ENCODE data around the gene GIPC3. TPM values are rescaled to one million over a fixed set of nuclear protein-coding genes. Genes with fewer than 3 reads are reported as not detected.

The GIPC3 gene
- total RNA-seq, 2 donors from 2014 or later, result 0.59 to 1.2 TPM

DNA sequence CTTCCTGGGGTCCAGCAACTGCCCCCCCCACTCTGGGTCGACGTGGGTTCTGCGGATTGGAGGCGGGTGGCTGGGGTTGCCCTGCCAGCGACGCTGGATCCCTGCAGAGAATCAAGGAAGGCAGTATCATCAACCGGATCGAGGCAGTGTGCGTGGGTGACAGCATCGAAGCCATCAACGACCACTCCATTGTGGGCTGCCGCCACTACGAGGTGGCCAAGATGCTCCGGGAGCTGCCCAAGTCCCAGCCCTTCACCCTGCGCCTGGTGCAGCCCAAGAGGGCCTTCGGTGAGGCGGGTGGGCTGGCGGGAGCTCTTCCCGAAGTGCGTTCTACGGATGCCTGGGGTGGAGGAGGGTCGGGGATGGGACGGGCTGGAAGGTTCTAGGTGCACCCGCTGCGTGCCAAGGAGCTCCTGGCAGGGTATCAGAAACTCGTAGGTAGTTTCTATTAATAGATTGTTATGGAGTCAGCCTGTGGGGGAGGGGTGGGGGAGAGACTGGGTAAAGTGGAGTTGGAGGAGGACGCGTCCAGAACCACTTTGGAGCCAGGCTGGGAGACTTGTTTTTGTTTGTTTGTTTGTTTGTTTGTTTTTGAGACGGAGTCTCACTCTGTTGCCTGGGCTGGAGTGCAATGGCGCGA, 1.5 kb downstream of the GIPC3 start:
- Mint-ChIP-seq H3K9me3 (no peaks in the 10 kb centered on the region), H3K27ac (no peak overlapping the region), H3K36me3 (no peaks in the 10 kb centered on the region)
- DNase-seq (ENCODE audit: low spot score in 2 of 2), result no peak
- no peak for ATAC-seq

GRCh38 chr19:3589439-3589838, 4.2 kb downstream of the GIPC3 start:
- no peak overlapping the region for H3K27ac Mint-ChIP-seq
- H3K36me3 Mint-ChIP-seq, result no peaks in the 10 kb centered on the region
- no peaks in the 10 kb centered on the region for H3K9me3 Mint-ChIP-seq
- no peak for DNase-seq (ENCODE audit: low spot score in 2 of 2)
- no peak for ATAC-seq

- DNase-seq (ENCODE audit: low spot score in 2 of 2), result no peak
- H3K9me3 Mint-ChIP-seq, result no peaks in the 10 kb centered on the region
- no peaks in the 10 kb centered on the region for H3K36me3 Mint-ChIP-seq
- no peak overlapping the region for H3K27ac Mint-ChIP-seq
- no peak for ATAC-seq
These were observed 4.7 kb downstream of the GIPC3 start for GRCh38 chr19:3589949-3590348.

DNA sequence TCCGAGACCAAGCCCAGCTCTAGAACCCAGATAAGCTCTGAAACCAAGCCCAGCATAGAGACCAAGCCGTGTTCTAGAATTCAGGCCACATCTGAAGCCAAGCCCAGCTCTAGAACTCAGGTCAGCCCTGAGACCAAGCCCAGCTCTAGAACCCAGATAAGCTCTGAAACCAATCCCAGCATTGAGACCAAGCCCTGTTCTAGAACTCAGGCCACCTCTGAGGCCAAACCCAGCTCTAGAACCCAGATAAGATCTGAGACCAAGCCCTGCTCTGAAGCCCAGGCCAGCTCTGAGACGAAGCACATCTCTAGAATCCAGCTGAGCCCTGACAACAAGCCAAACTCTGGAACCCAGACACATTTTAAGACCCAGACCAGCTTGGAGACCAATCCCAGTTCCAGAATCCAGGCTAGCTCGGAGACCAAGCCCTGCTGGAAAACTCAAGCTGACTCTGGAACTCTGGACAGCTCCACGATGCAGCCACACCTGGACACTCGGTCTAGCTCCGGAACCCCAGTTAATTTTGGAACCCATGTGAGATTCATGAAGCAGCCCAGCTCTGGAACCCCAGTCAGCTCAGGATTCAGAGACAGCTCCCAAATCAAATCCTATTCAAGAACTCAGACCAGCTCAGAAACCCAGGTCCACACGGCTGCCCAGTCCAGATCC, 5.8 kb downstream of the GIPC3 start:
- DNase-seq (ENCODE audit: low spot score in 2 of 2) (no peak), ATAC-seq (no peak)
- H3K27ac Mint-ChIP-seq, result peak overlapping the region in 1 of 2 donors; percentile 14
- H3K9me3 Mint-ChIP-seq, result no peaks in the 10 kb centered on the region
- H3K36me3 Mint-ChIP-seq, result no peaks in the 10 kb centered on the region

DNA sequence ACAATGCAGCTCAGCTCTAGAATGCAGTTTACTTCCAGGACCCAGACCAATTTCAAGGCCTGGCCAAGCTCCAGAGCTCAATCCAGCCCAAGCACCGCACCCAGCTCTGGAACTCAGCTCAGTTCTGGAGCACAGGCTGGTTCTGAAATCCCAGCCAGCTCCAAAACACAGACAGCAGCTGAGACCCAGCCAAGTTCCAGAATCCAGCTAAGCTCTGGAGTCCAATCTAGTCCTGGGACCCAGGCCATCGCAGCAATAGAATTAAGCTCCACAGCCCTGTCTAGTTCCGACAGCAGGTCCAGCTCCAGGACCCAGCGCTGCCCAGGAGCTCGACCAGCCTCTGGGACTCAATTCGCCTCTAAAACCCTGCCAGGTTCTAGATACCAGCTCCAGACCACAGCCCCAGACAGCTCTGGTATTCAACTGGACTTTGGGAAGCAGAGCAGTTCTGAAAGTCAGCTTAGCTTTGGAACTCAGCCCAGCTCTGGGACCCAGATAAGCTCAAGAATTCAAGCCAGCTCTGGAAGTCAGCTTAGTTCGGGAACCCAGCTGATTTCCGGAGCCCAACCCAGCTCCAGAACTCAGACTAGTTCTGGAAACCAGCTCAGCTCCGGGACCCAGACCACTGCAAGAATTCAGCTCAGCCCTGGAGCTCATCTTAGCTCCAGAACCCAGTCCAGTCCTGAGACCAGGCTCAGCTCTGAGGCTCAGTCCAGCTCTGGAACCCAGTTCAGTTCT, 6.8 kb downstream of the GIPC3 start:
- Mint-ChIP-seq H3K36me3 (no peaks in the 10 kb centered on the region), H3K9me3 (no peaks in the 10 kb centered on the region), H3K27ac (no peak overlapping the region)
- no peak for DNase-seq (ENCODE audit: low spot score in 2 of 2)
- no peak for ATAC-seq

- Mint-ChIP-seq H3K27ac (peak overlapping the region in 1 of 2 donors; percentile 64), H3K9me3 (no peaks in the 10 kb centered on the region), H3K36me3 (no peaks in the 10 kb centered on the region)
- DNase-seq (ENCODE audit: low spot score in 2 of 2) (no peak), ATAC-seq (no peak)
These were observed 7.9 kb downstream of the GIPC3 start for GRCh38 chr19:3593156-3593555.

- Mint-ChIP-seq H3K27ac (no peak overlapping the region), H3K36me3 (no peaks in the 10 kb centered on the region), H3K9me3 (no peaks in the 10 kb centered on the region)
- DNase-seq (ENCODE audit: low spot score in 2 of 2) (no peak), ATAC-seq (no peak)
These were observed 10.3 kb downstream of the GIPC3 start for GRCh38 chr19:3595521-3596061.

DNA sequence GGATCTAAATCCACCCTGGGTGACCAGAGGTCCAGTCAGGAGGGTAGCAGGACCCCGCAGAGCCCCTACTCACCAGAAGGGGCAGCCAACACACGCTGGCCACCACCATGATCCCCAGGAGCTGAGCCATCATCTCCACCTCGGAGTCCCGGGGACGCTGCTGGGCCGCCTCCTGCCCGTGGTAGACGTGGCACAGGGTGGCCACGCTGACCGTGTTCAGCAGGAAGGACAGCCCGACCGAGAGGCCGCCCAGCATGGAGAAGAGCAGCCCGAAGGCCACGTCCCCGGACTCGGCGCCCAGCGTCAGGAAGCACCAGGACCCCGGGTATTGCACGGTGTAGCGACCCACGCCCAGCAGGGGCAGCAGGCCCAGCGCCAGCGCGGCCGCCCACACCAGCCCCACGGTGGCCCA, 14.5 kb downstream of the GIPC3 start:
- H3K27ac Mint-ChIP-seq, result no peak overlapping the region
- no peaks in the 10 kb centered on the region for H3K36me3 Mint-ChIP-seq
- ATAC-seq, result no peak
- DNase-seq (ENCODE audit: low spot score in 2 of 2), result no peak
- H3K9me3 Mint-ChIP-seq, result no peaks in the 10 kb centered on the region

DNA sequence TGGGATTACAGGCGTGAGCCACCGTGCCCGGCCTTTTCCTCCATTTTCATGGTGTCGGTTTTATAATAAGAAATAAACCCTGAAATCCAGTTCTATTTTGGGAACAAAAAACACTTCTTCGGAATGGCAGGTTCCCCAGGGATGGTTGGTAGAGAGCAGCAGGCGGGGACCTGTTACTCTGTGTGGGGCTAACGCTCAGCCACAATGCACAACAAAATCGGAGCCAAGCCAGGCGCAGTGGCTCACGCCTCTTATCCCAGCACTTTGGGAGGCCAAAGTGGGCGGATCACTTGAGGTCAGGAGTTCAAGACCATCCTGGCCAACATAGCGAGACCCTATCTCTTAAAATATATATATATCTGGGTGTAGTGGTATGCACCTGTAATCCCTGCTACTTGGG, 15.7 kb downstream of the GIPC3 start:
- no peaks in the 10 kb centered on the region for H3K9me3 Mint-ChIP-seq
- no peak overlapping the region for H3K27ac Mint-ChIP-seq
- H3K36me3 Mint-ChIP-seq, result no peaks in the 10 kb centered on the region
- ATAC-seq, result no peak
- DNase-seq (ENCODE audit: low spot score in 2 of 2), result no peak

- DNase-seq (ENCODE audit: low spot score in 2 of 2), result no peak
- no peaks in the 10 kb centered on the region for H3K36me3 Mint-ChIP-seq
These were observed 18.0 kb downstream of the GIPC3 start for GRCh38 chr19:3603121-3603811.

DNA sequence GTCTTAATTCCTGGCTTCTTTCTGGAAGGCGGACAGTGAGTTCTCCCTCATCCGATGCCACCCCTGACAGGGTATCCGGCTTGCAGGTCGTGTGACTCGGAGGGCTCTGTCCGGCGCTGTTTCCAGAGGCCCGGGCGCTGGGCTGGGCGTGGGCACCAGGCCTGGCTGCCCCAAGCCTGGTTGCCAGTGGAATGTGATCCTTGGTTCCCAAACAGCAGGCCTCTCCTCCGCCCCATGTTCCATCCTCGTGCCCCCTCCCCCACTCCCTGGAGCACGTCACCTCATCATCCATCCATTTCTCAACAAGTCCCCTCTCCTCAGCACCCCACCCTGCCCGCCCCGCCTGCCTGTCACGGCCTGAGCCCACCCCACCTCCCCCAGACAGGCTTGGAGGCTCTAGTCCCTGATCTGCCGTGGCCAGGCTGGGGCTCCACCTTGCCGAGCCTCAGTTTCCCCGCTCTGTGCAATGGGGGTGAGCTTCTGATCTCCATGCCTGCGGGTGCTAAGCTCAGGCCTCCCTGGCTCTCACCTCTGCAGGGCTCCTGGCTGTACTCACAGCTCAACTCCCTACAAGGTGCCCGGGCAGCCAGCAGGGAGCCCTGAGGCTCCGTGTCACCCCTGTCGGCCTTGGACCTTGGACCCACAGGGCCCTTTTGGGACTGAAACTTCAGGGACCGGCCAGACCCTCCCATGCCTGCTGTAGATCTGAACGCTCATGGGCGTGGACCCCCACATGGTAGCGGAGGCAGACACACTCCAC, 19.1 kb downstream of the GIPC3 start:
- Mint-ChIP-seq H3K27ac (no peak overlapping the region), H3K9me3 (no peaks in the 10 kb centered on the region), H3K36me3 (no peaks in the 10 kb centered on the region)
- no peak for DNase-seq (ENCODE audit: low spot score in 2 of 2)
- peak in 1 of 2 donors; percentile 7 for ATAC-seq

More at GRCh38 chr19:3603121-3603811, 18.0 kb downstream of the GIPC3 start:
- Mint-ChIP-seq H3K27ac (no peak overlapping the region), H3K9me3 (no peaks in the 10 kb centered on the region)
- no peak for ATAC-seq

- Mint-ChIP-seq H3K9me3 (no peaks in the 10 kb centered on the region), H3K36me3 (no peaks in the 10 kb centered on the region), H3K27ac (no peak overlapping the region)
- DNase-seq (ENCODE audit: low spot score in 2 of 2) (no peak), ATAC-seq (peak; percentile 29 to 51)
These were observed 19.7 kb downstream of the GIPC3 start for GRCh38 chr19:3604987-3605343.

DNA sequence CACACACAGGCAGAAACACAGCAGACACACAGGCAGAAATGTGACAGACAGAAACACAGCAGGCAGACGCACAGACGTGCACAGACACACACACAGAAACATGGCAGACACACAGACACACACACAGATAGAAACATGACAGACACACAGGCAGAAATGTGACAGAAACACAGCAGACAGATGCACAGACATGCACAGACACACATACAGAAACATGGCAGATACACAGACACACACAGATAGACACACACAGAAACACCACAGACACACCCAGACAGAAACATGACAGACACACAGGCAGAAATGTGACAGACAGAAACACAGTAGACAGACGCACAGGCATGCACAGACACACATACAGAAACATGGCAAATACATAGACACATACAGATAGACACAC, 20.1 kb downstream of the GIPC3 start:
- no peak for ATAC-seq
- Mint-ChIP-seq H3K36me3 (no peaks in the 10 kb centered on the region), H3K27ac (no peak overlapping the region), H3K9me3 (no peaks in the 10 kb centered on the region)
- DNase-seq (ENCODE audit: low spot score in 2 of 2), result no peak

DNA sequence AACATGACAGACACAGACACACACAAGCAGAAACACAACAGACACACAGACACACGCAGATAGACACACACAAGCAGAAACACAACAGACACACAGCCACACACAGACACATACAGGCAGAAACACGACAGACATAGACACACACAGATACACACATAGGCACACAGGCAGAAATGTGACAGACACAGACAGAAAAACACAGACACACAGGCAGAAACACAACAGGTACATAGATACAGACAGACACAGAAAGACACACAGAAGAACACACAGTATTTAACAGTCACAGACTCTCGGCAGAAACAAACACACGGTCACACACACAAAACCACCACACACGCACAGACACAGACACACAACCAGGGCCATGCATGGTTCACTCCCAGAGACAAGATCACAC, 20.5 kb downstream of the GIPC3 start:
- ATAC-seq (no peak), DNase-seq (ENCODE audit: low spot score in 2 of 2) (no peak)
- Mint-ChIP-seq H3K9me3 (no peaks in the 10 kb centered on the region), H3K27ac (no peak overlapping the region), H3K36me3 (no peaks in the 10 kb centered on the region)

GRCh38 chr19:3606174-3606689, 21.0 kb downstream of the GIPC3 start:
- no peak overlapping the region for H3K27ac Mint-ChIP-seq
- ATAC-seq (peak; percentile 60 to 81), DNase-seq (ENCODE audit: low spot score in 2 of 2) (peak in 1 of 2 donors; percentile 35)
- H3K9me3 Mint-ChIP-seq, result no peaks in the 10 kb centered on the region
- no peaks in the 10 kb centered on the region for H3K36me3 Mint-ChIP-seq

GRCh38 chr19:3606690-3607289, 21.5 kb downstream of the GIPC3 start, which contains the start of gene TBXA2R:
Gene TBXA2R (minus strand): TSS chr19:3606875. CDS start chr19:3600634, 6,241 bp downstream.
- peak in 1 of 2 donors; percentile 81 for DNase-seq (ENCODE audit: low spot score in 2 of 2)
- H3K27ac Mint-ChIP-seq, result no peak within 1 kb of the TSS
- peak; percentile 56 to 76 for ATAC-seq
- no peaks in the 10 kb centered on the region for H3K9me3 Mint-ChIP-seq
- H3K36me3 Mint-ChIP-seq, result no peaks in the 10 kb centered on the region

Data from activated naive CD4-positive, alpha-beta T cell treated with anti-CD3 and anti-CD28 coated beads, Interleukin-2, amount 50 U/mL, for 72 hours (primary cell).